Raji (cell line): ENCODE results near the gene CACNA1I.

ENCODE experiments used
- POLR2A ChIP-seq: IDR thresholded peaks from 2 replicates; pipeline ENCODE4 v1.6.1; 2011; ENCODE audit warnings: low read depth, low read length, control low read depth; ENCODE audit not compliant: insufficient read depth

Gene CACNA1I

DNA sequence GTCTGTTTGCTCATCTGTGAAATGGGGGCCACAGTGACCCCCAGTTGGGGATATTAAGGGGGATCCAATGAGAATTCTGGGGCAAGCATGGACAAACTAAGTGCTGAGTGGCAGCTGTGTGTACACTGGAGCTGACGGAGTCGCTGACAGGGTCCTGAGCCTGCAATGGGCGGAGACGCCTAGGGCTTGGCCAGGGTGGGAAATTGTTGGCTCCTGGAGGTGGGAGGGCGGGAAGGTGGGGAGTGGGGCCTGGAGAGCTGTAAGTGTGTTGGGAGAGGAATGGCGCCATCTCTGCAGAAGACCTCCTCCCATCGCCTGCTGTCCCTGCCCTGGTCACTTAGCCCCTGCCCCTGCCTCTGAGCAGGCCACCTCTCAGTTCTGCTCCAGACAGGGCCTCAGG is 7.3 kb downstream of the CACNA1I start:
- no peak for TF ChIP-seq POLR2A

DNA sequence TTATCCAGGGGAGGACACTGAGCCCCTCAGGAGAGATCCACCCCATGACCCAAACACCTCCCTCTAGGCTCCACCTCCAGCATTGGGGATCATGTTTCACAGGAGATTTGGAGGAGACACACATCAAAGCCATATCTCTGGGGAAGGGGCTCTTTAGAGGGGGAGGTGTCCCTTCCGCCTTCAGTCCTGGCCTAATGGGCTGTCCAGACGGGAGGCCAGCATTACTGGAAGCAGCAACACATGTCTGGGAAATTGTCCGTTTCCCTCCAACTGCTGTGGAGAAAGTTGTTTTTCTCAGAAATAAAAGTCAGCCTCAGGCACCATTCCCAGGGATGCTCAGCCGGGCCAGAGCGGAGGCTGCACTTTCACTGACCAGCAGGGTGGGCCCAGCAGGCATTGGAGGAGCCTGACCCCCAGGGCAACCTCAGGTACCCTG is 9.5 kb downstream of the CACNA1I start:
- TF ChIP-seq POLR2A = no peak

GRCh38 chr22:39580795-39581194 is 10.2 kb downstream of the CACNA1I start:
- no peak for TF ChIP-seq POLR2A

GRCh38 chr22:39581303-39581702 is 10.8 kb downstream of the CACNA1I start:
- TF ChIP-seq POLR2A = no peak

GRCh38 chr22:39583066-39583667 is 12.6 kb downstream of the CACNA1I start:
- no peak for TF ChIP-seq POLR2A

DNA sequence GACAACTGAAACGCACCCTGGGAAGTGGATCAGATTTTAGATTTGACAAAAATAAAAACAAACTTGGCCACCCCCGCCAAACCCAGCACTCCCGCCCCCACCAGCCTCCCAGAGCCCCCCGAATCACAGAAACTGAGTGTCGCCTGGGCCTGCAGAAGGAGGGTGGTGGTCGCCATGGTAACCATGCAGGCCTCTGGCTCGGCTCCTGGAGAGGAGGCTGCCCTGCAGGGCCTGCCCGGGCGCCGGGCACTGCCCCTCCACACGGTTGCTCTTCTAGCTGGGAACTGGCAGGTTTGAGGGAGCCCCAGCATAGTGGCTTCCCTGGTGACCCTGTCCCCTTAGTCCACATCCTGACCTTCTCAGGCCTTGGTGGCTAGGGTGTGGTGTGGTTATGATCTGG is 19.3 kb downstream of the CACNA1I start:
- no peak for TF ChIP-seq POLR2A

DNA sequence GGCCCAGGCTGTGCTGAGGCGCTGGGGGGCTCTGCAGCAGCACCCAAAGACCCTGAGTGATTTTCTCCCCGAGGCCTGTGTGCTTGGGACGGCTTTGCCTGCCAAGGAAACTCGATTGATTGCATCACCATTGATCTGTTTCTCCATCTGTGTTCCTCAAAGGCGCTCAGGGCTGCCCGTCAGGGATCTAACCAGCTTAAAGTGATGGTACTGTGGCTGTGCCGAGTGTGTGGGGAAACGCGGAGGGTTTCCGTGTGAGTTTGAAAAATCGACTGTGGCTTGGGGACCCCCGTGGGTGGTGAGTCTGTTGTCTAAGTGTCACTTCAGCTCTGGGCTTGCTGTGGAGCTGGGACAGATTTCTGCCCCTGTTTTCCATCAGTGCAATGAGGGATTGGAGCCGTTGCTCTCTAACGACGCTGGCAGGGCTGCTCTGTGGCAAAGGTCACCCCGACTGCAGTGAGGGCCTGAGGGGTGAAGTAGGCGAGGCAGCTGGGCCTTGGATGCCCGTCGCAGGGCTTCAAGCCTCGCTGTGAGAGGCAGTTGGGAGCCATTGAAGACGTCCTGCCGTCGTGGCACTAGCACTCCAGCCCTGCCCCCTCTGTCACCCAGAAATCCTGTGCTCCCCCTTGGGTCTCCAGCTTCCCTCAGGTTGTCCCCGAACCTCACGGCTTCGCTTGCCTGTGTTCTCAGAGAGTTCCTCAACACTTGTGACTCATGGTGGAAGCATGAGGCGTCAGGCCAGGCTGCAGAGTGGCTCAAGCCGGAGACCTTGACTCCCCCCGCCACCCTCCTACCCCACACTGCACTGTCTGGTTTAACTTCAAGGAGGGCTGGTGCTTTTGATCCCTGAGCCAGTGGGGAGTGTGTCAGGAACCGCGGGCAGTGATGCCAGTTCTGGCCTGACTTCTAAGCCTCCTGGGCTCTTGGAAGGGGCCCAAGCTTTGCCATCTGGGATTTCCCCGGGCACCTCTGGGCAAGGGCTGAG is 21.8 kb downstream of the CACNA1I start:
- TF ChIP-seq POLR2A = no peak

DNA sequence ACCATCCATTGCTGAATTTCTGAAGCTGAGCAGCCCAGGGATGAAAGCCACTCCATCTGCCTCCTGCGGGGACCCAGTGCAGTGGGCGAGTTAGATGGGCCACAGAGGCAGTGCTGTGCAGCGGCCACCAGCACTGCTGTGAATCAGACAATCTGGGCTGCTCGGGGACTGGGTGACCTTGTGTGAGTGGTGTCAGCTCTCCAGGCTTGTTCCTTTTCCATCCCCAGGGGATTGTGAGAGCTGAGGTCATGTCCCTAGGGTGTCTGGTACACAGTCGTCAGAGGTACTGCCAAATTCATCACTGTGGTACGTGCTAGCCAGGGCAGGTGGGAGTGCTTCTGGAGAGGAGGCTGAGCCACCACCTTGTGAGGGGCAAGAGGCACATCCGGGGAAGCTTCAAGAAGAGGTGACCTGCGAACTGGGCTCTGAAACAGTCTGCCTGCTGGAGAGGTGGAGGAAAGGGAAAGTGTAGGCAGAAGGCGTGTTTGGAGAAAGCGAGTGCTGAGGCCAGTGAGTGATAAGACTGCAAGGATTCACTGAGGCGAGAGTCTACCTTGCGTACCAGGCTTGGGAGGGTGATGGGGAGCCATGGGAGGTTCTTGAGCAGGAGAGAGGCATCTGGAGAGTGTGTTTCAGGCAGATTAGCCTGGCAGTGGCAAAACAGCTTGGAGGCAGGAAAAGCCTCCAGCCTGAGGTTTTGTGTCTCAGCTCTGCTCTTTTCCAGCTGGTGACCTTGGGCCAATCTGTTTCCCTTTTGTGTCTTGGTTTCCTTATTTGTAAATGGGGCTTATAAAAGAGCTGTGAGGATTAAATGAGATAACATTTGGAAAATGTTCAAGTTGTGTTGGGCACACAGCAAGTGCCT is 22.7 kb downstream of the CACNA1I start:
- TF ChIP-seq POLR2A = no peak

DNA sequence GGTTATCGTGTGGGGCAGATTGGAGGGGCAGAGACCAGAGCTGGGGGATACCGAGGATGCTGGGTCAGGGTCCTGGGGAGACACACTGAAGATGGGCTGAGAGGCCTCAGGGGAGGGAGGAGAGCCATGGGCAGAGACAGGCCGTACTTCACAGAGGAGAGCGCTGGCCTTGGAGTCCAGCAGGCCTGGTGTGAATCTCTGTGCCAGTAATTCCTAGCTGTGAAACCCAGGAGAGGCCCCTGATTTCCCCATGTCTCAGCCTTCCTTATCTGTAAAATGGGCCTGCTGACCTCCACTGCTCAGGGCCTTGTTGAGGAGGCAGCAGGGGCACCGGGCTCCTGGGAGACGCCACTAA is 23.4 kb downstream of the CACNA1I start:
- no peak for TF ChIP-seq POLR2A

DNA sequence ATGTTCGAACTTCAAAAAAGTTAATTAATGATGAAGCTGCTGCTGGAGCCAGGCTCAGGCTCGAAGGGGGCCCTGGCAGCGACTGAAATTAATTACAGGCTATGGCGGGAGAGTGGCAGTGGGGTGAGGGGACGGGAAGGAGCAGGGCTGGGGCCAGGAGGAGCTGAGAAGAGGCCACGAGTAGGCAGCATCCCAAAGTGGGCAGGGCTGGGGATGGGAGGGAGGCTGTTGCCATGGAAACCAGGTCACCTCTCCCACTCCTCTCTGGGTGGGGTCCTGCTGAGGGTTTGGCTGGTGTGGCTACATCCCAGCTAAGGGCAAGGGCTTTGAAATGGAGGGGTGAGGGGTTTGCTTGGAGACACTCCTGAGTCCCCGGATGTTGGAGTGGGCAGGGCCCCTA is 23.9 kb downstream of the CACNA1I start:
- TF ChIP-seq POLR2A = no peak

GRCh38 chr22:39595622-39596172 is 25.1 kb downstream of the CACNA1I start:
- no peak for TF ChIP-seq POLR2A

- TF ChIP-seq POLR2A = no peak
Observed at GRCh38 chr22:39596601-39597000, 26.0 kb downstream of the CACNA1I start.

GRCh38 chr22:39597236-39597869 is 26.8 kb downstream of the CACNA1I start:
- TF ChIP-seq POLR2A = no peak
